Upper lobe of left lung (tissue), 6 donors: Measurements from ENCODE around the gene MBOAT7. TPM values are rescaled to one million over a fixed set of nuclear protein-coding genes. Genes with fewer than 3 reads are reported as not detected.
"Not testable (repeated sequence)": the region's sequence is repeated elsewhere in the genome, so short reads cannot be mapped to it uniquely, and the experiment has no call there.

Source experiments
- ATAC-seq, 2 donors: fragments of 200-7000 bp; cut with Tn5 transposase; one replicate each; pipeline ENCODE4 v1.9.1; 2022; ENCODE audit warnings: mild to moderate bottlenecking in 2 of 2, moderate library complexity in 2 of 2; ENCODE audit not compliant: low FRiP score in 2 of 2
- DNase-seq, 2 donors: peaks; one replicate each; pipeline ENCODE4 v3.0.0-alpha.2; 2019 to 2020
- H3K27ac ChIP-seq, 4 donors: fragments of 200-600 bp; sonication (generic); one replicate each; pipeline ENCODE4 v1.5.1; 2016 to 2019
- H3K27me3 ChIP-seq, 4 donors: fragments of 200-600 bp; sonication (generic); one replicate each; pipeline ENCODE4 v1.5.1; 2017 to 2019
- H3K36me3 ChIP-seq, 4 donors: fragments of 200-600 bp; sonication (generic); one replicate each; pipeline ENCODE4 v1.5.1; 2016 to 2019
- H3K4me1 ChIP-seq, 4 donors: fragments of 200-600 bp; sonication (generic); one replicate each; pipeline ENCODE4 v1.5.1; 2018 to 2019
- H3K4me3 ChIP-seq, 4 donors: fragments of 200-600 bp; sonication (generic); one replicate each; pipeline ENCODE4 v1.5.1; 2017 to 2019; ENCODE audit warnings: mild to moderate bottlenecking in 2 of 4, moderate library complexity in 1 of 4
- H3K9me3 ChIP-seq, 4 donors: fragments of 200-600 bp; sonication (generic); one replicate each; pipeline ENCODE4 v1.5.1; 2018 to 2019
- CTCF ChIP-seq, 6 experiments: fragments of 450-650 bp in 4 of 6; fragments of 200-600 bp in 2 of 6; sonication (generic) in 2 of 6; IDR thresholded peaks; one replicate each; pipeline ENCODE4 v1.5.1; 2016 to 2019; ENCODE audit warnings: antibody characterized with exemption in 6 of 6
- EP300 ChIP-seq, 4 donors: sonication (generic); formaldehyde crosslinking; IDR thresholded peaks; one replicate each; pipeline ENCODE4 v1.5.1; 2017; ENCODE audit warnings: antibody characterized with exemption in 4 of 4, control low read depth in 2 of 4
- POLR2A ChIP-seq, 4 donors: fragments of 450-650 bp; IDR thresholded peaks; one replicate each; pipeline ENCODE4 v1.5.1; 2016 to 2017; ENCODE audit warnings: antibody characterized with exemption in 4 of 4, mild to moderate bottlenecking in 2 of 4
- POLR2AphosphoS5 ChIP-seq, 2 donors: sonication (generic); formaldehyde crosslinking; IDR thresholded peaks; one replicate each; pipeline ENCODE4 v1.5.1; 2017; ENCODE audit warnings: antibody characterized with exemption in 2 of 2
- WGBS, 2 donors: methylation state at CpG; one replicate each; pipeline ENCODE4 v1.1.5; 2017 to 2018; 5-methylcytosine and 5-hydroxymethylcytosine counted together
- total RNA-seq, 6 donors: library from RNA; depleted of rRNA in 4 of 6; stranded (reverse); fragments of >200 nt in 4 of 6; gene quantifications; one replicate each; pipeline versions ENCODE4 v1.1.0 to v1.2.1, GENCODE V29; 2016 to 2021
- donor health status: DM: no; HTN: no; CAD: no; lungs with moderate emphysema.
- donor health status: DM: no; HTN: yes; CAD: no; lungs with severe emphysema.

MBOAT7 gene
- total RNA-seq, 6 donors from 2014 or later, result 43.7 to 121 (median 75.4) TPM

GRCh38 chr19:54201172-54201701 is 11.9 kb upstream of the MBOAT7 start:
- Histone ChIP-seq H3K4me1 (peaks cover 48 to 59% (median 56%) of the 10 kb centered on the region in 4 donors), H3K9me3 (no peaks in the 10 kb centered on the region), H3K4me3 (peak overlapping the region; percentile 65 to 86 (median 72)), H3K27ac (peak overlapping the region; percentile 89 to 96 (median 96)), H3K36me3 (peaks cover 2 to 49% (median 46%) of the 10 kb centered on the region in 4 donors), H3K27me3 (no peaks in the 10 kb centered on the region)
- TF ChIP-seq EP300 (IDR thresholded peaks at IDR 0.05) (no peak), POLR2A (IDR thresholded peaks at IDR 0.05) (no peak), POLR2AphosphoS5 (IDR thresholded peaks at IDR 0.05) (no peak), CTCF (IDR thresholded peaks at IDR 0.05) (no peak)
- WGBS, 2 donors, result 1% methylated on average over 28 of the region's 28 CpGs; no CpG with 5 or more reads in 1 of the 2 donors
- DNase-seq (no peak), ATAC-seq (no peak)

- Histone ChIP-seq H3K4me1 (peaks cover 34 to 41% (median 39%) of the 10 kb centered on the region in 4 donors), H3K27ac (peak overlapping the region in 1 of 4 donors; percentile 95), H3K4me3 (no peak overlapping the region), H3K27me3 (no peaks in the 10 kb centered on the region), H3K9me3 (no peaks in the 10 kb centered on the region), H3K36me3 (peaks cover 0 to 37% (median 30%) of the 10 kb centered on the region in 4 donors)
- TF ChIP-seq POLR2A (IDR thresholded peaks at IDR 0.05) (no peak), EP300 (IDR thresholded peaks at IDR 0.05) (no peak), CTCF (IDR thresholded peaks at IDR 0.05) (no peak), POLR2AphosphoS5 (IDR thresholded peaks at IDR 0.05) (no peak)
- 86 to 90% methylated on average over 16 of the region's 16 CpGs for WGBS, 2 donors
- DNase-seq (no peak), ATAC-seq (no peak)
Measured at GRCh38 chr19:54199401-54199800, 10.0 kb upstream of the MBOAT7 start.

GRCh38 chr19:54197121-54197520 is 7.7 kb upstream of the MBOAT7 start:
- no peak for TF ChIP-seq POLR2AphosphoS5 (IDR thresholded peaks at IDR 0.05)
- no peak for TF ChIP-seq CTCF (IDR thresholded peaks at IDR 0.05)
- no peak for TF ChIP-seq EP300 (IDR thresholded peaks at IDR 0.05)
- TF ChIP-seq POLR2A (IDR thresholded peaks at IDR 0.05), result no peak
- no peaks in the 10 kb centered on the region for H3K9me3 ChIP-seq
- DNase-seq, result no peak
- 74 to 78% methylated on average over 3 of the region's 3 CpGs for WGBS, 2 donors
- no peaks in the 10 kb centered on the region for H3K27me3 ChIP-seq
- H3K4me1 ChIP-seq, result peaks cover 17 to 30% (median 19%) of the 10 kb centered on the region in 4 donors
- H3K4me3 ChIP-seq, result no peak overlapping the region
- no peak for ATAC-seq
- H3K27ac ChIP-seq, result no peak overlapping the region
- H3K36me3 ChIP-seq, result peaks cover 0 to 28% (median 20%) of the 10 kb centered on the region in 4 donors

GRCh38 chr19:54196536-54196935 is 7.2 kb upstream of the MBOAT7 start:
- ATAC-seq (no peak), DNase-seq (no peak)
- WGBS, 2 donors, result 95 to 96% methylated on average over 7 of the region's 7 CpGs
- no peak for TF ChIP-seq POLR2AphosphoS5 (IDR thresholded peaks at IDR 0.05)
- TF ChIP-seq EP300 (IDR thresholded peaks at IDR 0.05), result no peak
- TF ChIP-seq CTCF (IDR thresholded peaks at IDR 0.05), result no peak
- TF ChIP-seq POLR2A (IDR thresholded peaks at IDR 0.05), result no peak
- no peak overlapping the region for H3K27ac ChIP-seq
- no peak overlapping the region for H3K4me3 ChIP-seq
- peaks cover 16 to 30% (median 19%) of the 10 kb centered on the region in 4 donors for H3K4me1 ChIP-seq
- no peaks in the 10 kb centered on the region for H3K27me3 ChIP-seq
- H3K36me3 ChIP-seq, result peaks cover 0 to 22% (median 14%) of the 10 kb centered on the region in 4 donors
- no peaks in the 10 kb centered on the region for H3K9me3 ChIP-seq

GRCh38 chr19:54194463-54194862 is 5.1 kb upstream of the MBOAT7 start:
- H3K36me3 ChIP-seq, result peaks cover 0 to 20% (median 14%) of the 10 kb centered on the region in 4 donors
- H3K9me3 ChIP-seq, H3K4me3 ChIP-seq, H3K27ac ChIP-seq, ATAC-seq, H3K27me3 ChIP-seq, DNase-seq: not testable (repeated sequence)
- peaks cover 9 to 20% (median 11%) of the 10 kb centered on the region in 4 donors for H3K4me1 ChIP-seq
- WGBS, 2 donors, result 91 to 94% methylated on average over 12 of the region's 12 CpGs
